ENCODE data around the gene DSG2.

Gene DSG2

GRCh38 chr18:31512203-31512764, 14.3 kb downstream of the DSG2 start:
- Mint-ChIP-seq H3K36me3 (no peaks in the 10 kb centered on the region), H3K9me3 (no peaks in the 10 kb centered on the region), H3K27ac (no peak overlapping the region), H3K4me1 (no peaks in the 10 kb centered on the region), H3K4me3 (no peak overlapping the region)
- ATAC-seq (no peak), DNase-seq (ENCODE audit: low spot score in 2 of 2) (no peak)

GRCh38 chr18:31513189-31513935, 15.4 kb downstream of the DSG2 start:
- Mint-ChIP-seq H3K9me3 (no peaks in the 10 kb centered on the region), H3K4me3 (no peak overlapping the region), H3K36me3 (no peaks in the 10 kb centered on the region), H3K4me1 (no peaks in the 10 kb centered on the region), H3K27ac (no peak overlapping the region)
- ATAC-seq (no peak), DNase-seq (ENCODE audit: low spot score in 2 of 2) (no peak)

GRCh38 chr18:31516437-31516836, 18.5 kb downstream of the DSG2 start:
- no peak overlapping the region for H3K4me3 Mint-ChIP-seq
- no peaks in the 10 kb centered on the region for H3K36me3 Mint-ChIP-seq
- no peak overlapping the region for H3K27ac Mint-ChIP-seq
- no peaks in the 10 kb centered on the region for H3K4me1 Mint-ChIP-seq
- H3K9me3 Mint-ChIP-seq: no peaks in the 10 kb centered on the region
- no peak for ATAC-seq
- no peak for DNase-seq (ENCODE audit: low spot score in 2 of 2)

DNA sequence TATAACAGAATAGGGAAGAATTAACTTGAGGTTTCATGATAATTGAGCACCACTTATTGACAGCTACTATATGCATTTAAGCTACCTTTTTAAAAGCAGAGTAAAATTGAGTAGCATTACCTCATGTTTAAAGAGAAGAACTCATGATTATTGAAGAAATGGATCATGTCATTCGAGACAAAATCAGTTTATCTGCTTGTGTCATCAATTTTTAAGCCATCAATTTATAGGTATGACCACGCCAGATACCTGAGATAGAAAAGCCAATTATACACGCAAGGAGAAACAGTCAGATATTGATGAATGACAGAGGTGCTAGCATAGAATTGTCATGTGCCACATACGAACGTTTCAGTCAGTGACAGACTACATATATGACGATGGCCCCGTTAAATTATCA, 28.4 kb downstream of the DSG2 start:
- H3K9me3 Mint-ChIP-seq: no peaks in the 10 kb centered on the region
- no peak overlapping the region for H3K4me3 Mint-ChIP-seq
- no peak for ATAC-seq
- H3K27ac Mint-ChIP-seq: no peak overlapping the region
- no peaks in the 10 kb centered on the region for H3K36me3 Mint-ChIP-seq
- H3K4me1 Mint-ChIP-seq: no peaks in the 10 kb centered on the region
- no peak for DNase-seq (ENCODE audit: low spot score in 2 of 2)

- Mint-ChIP-seq H3K4me1 (no peaks in the 10 kb centered on the region), H3K9me3 (no peaks in the 10 kb centered on the region), H3K36me3 (no peaks in the 10 kb centered on the region), H3K4me3 (no peak overlapping the region), H3K27ac (no peak overlapping the region)
- ATAC-seq (no peak), DNase-seq (ENCODE audit: low spot score in 2 of 2) (no peak)
These were observed 35.3 kb downstream of the DSG2 start for GRCh38 chr18:31533236-31533635.

DNA sequence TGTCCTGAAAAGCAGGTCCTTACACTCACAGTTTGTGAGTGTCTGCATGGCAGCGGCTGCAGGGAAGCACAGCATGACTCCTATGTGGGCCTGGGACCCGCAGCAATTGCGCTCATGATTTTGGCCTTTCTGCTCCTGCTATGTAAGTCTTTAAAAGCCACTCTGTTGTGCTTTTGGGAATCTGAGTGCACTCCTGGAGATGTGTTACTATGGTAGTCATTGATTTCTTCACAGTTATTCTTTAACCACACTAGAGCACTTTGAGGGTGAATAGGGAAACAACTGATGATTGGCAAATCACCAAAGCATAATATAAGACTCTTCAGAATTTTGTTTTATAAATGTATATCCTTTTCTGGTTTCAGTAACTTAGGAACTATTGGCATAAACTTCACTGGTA, 40.9 kb downstream of the DSG2 start:
- ATAC-seq: no peak
- DNase-seq (ENCODE audit: low spot score in 2 of 2): no peak
- Mint-ChIP-seq H3K9me3 (no peaks in the 10 kb centered on the region), H3K36me3 (no peaks in the 10 kb centered on the region), H3K27ac (no peak overlapping the region), H3K4me3 (no peak overlapping the region), H3K4me1 (no peaks in the 10 kb centered on the region)

- ATAC-seq: no peak
- no peaks in the 10 kb centered on the region for H3K36me3 Mint-ChIP-seq
- no peak for DNase-seq (ENCODE audit: low spot score in 2 of 2)
- no peaks in the 10 kb centered on the region for H3K4me1 Mint-ChIP-seq
- H3K9me3 Mint-ChIP-seq: no peaks in the 10 kb centered on the region
- no peak overlapping the region for H3K4me3 Mint-ChIP-seq
- no peak overlapping the region for H3K27ac Mint-ChIP-seq
These were observed 48.5 kb downstream of the DSG2 start for GRCh38 chr18:31546476-31546875.

DNA sequence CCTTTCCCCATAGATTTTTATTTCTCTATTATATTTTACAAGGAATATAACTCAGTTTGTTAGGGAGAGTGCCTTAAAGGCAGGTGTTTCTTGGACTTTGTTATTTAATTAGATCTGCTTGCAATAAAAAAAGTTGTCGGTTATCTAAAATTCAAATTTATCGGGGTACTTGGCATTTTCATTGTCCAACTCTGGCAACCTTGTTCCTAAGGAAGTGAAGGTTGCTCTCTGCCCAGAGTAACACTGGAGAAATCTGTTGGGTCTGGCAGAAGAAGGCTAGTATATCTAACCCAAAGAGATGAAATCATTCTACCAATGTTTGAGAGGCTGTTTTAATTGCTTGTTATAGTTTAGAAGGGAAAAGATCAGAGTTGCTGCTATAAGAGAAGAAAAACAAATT, 50.9 kb downstream of the DSG2 start:
- Mint-ChIP-seq H3K9me3 (no peaks in the 10 kb centered on the region), H3K27ac (no peak overlapping the region), H3K4me1 (no peaks in the 10 kb centered on the region), H3K36me3 (no peaks in the 10 kb centered on the region), H3K4me3 (no peak overlapping the region)
- ATAC-seq (no peak), DNase-seq (ENCODE audit: low spot score in 2 of 2) (no peak)

- ATAC-seq (no peak), DNase-seq (ENCODE audit: low spot score in 2 of 2) (no peak)
- Mint-ChIP-seq H3K4me1 (no peaks in the 10 kb centered on the region), H3K9me3 (no peaks in the 10 kb centered on the region), H3K36me3 (no peaks in the 10 kb centered on the region), H3K27ac (no peak overlapping the region), H3K4me3 (no peak overlapping the region)
These were observed 51.4 kb downstream of the DSG2 start for GRCh38 chr18:31549416-31549815.

GRCh38 chr18:31551883-31552282, 53.9 kb downstream of the DSG2 start:
- no peak overlapping the region for H3K27ac Mint-ChIP-seq
- H3K4me3 Mint-ChIP-seq: no peak overlapping the region
- DNase-seq (ENCODE audit: low spot score in 2 of 2): no peak
- H3K9me3 Mint-ChIP-seq: no peaks in the 10 kb centered on the region
- H3K36me3 Mint-ChIP-seq: no peaks in the 10 kb centered on the region
- no peaks in the 10 kb centered on the region for H3K4me1 Mint-ChIP-seq
- no peak for ATAC-seq

DNA sequence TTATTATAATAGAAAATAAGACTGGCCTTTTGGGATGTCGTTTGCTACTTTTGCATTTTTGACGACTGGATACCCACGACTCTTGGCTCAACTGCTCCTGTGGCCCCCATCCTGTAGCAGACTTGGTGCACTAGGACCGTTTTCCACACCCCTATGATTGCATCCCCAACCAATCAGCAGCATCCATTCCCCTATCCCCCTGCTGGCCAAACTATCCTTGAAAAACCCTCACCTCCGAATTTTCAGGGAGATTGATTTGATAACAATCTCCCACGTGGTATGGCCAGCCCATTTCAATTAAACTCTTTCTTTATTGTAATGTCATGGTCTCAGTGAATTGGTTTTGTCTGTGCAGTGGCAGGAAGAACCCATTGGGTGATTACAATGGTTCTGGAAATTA, 55.8 kb downstream of the DSG2 start:
- H3K4me1 Mint-ChIP-seq: no peaks in the 10 kb centered on the region
- H3K4me3 Mint-ChIP-seq: no peak overlapping the region
- H3K9me3 Mint-ChIP-seq: no peaks in the 10 kb centered on the region
- ATAC-seq (no peak), DNase-seq (ENCODE audit: low spot score in 2 of 2) (no peak)
- no peaks in the 10 kb centered on the region for H3K36me3 Mint-ChIP-seq
- peak overlapping the region; percentile 49 for H3K27ac Mint-ChIP-seq

DNA sequence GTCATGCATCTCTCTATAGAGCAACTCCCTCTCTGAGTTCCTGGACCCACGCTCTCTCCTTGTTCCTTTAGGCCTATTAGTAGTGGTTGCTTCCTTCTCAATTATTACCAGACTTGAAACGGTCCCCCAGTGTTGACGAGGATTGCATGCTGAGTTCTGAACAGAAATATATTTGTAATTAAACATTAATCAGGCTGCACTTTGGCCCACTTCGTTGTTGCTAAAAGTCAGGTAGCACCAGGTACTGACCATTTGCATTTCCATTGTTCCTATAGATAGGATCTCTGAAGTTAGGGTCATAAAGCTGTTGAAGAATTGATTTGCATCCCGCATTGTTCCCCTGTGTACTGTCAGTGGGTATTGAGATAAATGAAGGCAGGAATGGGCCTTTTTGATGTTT, 56.8 kb downstream of the DSG2 start:
- no peak for DNase-seq (ENCODE audit: low spot score in 2 of 2)
- ATAC-seq: no peak

GRCh38 chr18:31555971-31556747, 58.2 kb downstream of the DSG2 start:
- H3K27ac Mint-ChIP-seq: no peak overlapping the region
- ATAC-seq (peak; percentile 40), DNase-seq (ENCODE audit: low spot score in 2 of 2) (peak in 1 of 2 donors; percentile 20)
- H3K4me1 Mint-ChIP-seq: no peaks in the 10 kb centered on the region
- H3K36me3 Mint-ChIP-seq: no peaks in the 10 kb centered on the region
- no peaks in the 10 kb centered on the region for H3K9me3 Mint-ChIP-seq
- no peak overlapping the region for H3K4me3 Mint-ChIP-seq

More for the DNA sequence above, 56.8 kb downstream of the DSG2 start:
- no peaks in the 10 kb centered on the region for H3K4me1 Mint-ChIP-seq
- H3K36me3 Mint-ChIP-seq: no peaks in the 10 kb centered on the region
- H3K27ac Mint-ChIP-seq: no peak overlapping the region
- H3K4me3 Mint-ChIP-seq: no peak overlapping the region
- no peaks in the 10 kb centered on the region for H3K9me3 Mint-ChIP-seq

DNA sequence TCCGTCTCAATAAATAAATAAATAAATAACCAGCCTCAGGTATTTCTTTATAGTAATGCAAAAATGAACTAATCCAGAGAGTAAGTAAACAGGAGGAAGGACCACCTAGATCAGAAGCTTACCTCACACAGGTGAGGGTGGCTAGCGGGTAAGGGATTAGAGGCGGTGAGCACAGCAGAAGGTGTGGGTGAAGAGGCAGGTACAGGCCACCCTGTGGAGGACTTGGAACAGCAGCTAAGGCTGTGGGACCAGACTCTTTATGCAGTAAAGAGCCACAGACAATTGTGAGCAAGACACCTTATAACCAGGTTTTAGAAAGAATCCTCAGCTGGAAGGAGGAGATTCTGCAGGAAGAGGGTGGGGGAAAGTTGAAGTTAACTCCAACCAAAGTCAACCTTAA, 59.5 kb downstream of the DSG2 start:
- no peak overlapping the region for H3K4me3 Mint-ChIP-seq
- H3K4me1 Mint-ChIP-seq: no peaks in the 10 kb centered on the region
- no peaks in the 10 kb centered on the region for H3K9me3 Mint-ChIP-seq
- H3K36me3 Mint-ChIP-seq: no peaks in the 10 kb centered on the region
- ATAC-seq: no peak
- DNase-seq (ENCODE audit: low spot score in 2 of 2): no peak
- H3K27ac Mint-ChIP-seq: no peak overlapping the region

- no peak for DNase-seq (ENCODE audit: low spot score in 2 of 2)
- H3K36me3 Mint-ChIP-seq: no peaks in the 10 kb centered on the region
- no peak overlapping the region for H3K27ac Mint-ChIP-seq
These were observed 60.6 kb downstream of the DSG2 start for GRCh38 chr18:31558567-31558966.

GRCh38 chr18:31562726-31563125, 64.7 kb downstream of the DSG2 start:
- Mint-ChIP-seq H3K4me3 (no peak overlapping the region), H3K9me3 (no peaks in the 10 kb centered on the region), H3K27ac (no peak overlapping the region), H3K36me3 (no peaks in the 10 kb centered on the region), H3K4me1 (no peaks in the 10 kb centered on the region)
- ATAC-seq (no peak), DNase-seq (ENCODE audit: low spot score in 2 of 2) (no peak)

More at GRCh38 chr18:31558567-31558966, 60.6 kb downstream of the DSG2 start:
- no peaks in the 10 kb centered on the region for H3K4me1 Mint-ChIP-seq
- ATAC-seq: no peak
- no peaks in the 10 kb centered on the region for H3K9me3 Mint-ChIP-seq
- H3K4me3 Mint-ChIP-seq: no peak overlapping the region
